GM21367 (cell line): Measurements from ENCODE around the gene PPOX.

Source experiments
- ATAC-seq: cut with Tn5 transposase; IDR thresholded peaks from one replicate; pipeline ENCODE4 v1.9.1; 2021; ENCODE audit not compliant: unreplicated experiment

PPOX gene

GRCh38 chr1:161219078-161219892 lies 53.1 kb downstream of the PPOX start:
- no peak for ATAC-seq

GRCh38 chr1:161220002-161220401 lies 53.8 kb downstream of the PPOX start:
- no peak for ATAC-seq
